DMS53 treated with DMSO at 0.1 percent for 48 hours (cell line): ENCODE measurements around the gene KRTAP5-11.
"Not testable (repeated sequence)": the region's sequence is repeated elsewhere in the genome, so short reads cannot be mapped to it uniquely, and the experiment has no call there.

Experiments used
- DNase-seq: peaks from one replicate; lab custom pipeline; 2025; ENCODE audit not compliant: unreplicated experiment; lab: John Stamatoyannopoulos, UW

KRTAP5-11 gene

DNA sequence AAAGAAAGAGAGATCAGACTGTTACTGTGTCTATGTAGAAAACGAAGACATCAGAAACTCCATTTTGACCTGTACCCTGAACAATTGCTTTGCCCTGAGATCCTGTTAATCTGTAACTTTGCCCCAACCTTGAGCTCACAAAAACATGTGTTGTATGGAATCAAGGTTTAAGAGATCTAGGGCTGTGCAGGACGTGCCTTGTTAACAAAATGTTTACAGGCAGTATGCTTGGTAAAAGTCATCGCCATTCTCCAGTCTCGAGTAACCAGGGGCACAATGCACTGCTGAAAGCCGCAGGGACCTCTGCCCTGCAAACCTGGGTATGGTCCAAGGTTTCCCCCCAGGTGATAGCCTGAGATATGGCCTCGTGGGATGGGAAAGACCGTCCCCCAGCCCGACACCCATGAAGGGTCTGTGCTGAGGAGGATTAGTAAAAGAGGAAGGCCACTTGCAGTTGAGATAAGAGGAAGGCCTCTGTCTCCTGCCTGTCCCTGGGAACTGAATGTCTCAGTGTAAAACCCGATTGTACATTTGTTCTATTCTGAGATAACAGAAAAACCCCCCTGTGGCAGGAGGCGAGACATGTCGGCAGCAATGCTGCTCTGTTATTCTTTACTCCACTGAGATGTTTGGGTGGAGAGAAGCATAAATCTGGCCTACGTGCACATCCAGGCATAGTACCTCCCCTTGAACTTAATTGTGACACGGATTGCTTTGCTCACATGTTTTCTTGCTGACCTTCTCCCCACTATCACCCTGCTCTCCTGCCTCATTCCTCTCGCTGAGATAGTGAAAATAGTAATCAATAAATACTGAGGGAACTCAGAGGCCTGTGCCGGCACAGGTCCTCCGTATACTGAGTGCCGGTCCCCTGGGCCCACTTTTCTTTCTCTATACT, 47.7 kb downstream of the KRTAP5-11 start:
- DNase-seq, result not testable (repeated sequence)

DNA sequence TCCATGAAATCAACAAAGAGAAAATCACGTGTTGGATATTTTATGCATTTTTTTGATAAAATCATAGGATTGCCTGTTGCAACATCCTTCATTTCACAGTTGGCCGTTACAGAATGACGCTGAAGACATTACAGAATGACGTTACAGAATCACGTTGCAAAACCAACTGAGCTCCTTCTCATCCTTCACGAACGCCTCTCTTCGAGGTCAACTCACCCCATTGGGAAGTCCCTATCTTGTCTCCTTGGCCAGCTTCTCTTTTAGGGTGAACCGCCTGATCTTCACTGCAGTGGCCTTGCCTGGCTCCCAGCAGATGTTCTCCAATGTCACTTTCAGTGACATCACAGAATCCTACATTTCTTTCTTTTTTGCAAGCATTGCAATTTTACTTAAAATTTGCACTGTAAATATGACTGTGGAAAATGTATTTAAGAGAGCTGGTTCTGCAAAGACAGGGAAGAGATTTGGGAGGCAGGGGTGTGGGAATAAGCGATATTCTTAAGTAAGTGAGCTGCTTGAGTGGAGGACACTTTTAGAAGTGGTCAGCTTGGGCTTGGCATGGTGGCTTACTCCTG, 50.6 kb downstream of the KRTAP5-11 start:
- DNase-seq, result no peak
